HG03066 (cell line): ENCODE measurements around the gene COL18A1.

Source experiments
- ATAC-seq: cut with Tn5 transposase; IDR thresholded peaks from one replicate; pipeline ENCODE4 v1.9.1; 2021; ENCODE audit warnings: low read depth; ENCODE audit not compliant: unreplicated experiment

The COL18A1 gene

DNA sequence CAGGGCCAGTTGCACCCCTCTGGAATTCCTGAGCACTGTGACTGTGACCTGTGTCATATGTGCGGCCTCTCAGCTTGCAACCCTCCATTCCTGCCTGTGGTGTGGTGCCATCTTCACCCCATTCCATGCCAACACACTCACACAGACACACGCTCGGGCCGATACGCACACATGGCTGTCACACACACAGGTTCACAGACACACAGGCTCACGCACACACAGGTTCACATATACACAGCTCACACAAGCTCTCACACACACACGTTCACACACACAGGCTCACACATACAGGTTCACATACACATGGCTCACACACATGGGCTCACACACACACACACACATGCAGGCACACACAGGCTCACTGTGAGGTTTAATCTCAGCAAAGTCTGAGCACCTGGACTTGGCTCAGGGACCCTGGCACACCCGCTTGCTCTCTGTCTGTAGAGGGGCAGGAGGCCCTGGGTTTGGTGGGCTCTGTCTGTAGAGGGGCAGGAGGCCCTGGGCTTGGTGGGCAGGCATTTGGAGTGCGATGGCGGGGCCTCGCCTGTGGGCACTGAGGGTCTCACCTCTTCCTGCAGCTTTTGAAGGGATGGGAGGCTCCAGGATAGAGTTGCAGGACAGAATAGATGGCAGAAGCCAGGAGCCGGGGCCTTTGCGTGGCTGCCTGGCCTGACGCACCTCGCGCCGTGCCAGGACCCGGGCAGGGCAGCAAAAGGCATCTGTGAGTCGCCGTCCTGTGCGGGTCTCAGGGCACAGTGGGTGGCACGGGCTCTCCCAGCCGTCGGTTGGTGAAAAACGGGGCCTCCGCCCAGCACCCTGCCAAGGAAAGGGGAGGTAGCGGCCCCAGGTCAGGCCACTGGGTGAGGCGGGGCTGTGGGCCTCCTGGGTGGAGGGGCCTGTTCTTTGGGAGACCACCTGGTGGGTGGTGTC is 17.1 kb downstream of the COL18A1 start:
- no peak for ATAC-seq

DNA sequence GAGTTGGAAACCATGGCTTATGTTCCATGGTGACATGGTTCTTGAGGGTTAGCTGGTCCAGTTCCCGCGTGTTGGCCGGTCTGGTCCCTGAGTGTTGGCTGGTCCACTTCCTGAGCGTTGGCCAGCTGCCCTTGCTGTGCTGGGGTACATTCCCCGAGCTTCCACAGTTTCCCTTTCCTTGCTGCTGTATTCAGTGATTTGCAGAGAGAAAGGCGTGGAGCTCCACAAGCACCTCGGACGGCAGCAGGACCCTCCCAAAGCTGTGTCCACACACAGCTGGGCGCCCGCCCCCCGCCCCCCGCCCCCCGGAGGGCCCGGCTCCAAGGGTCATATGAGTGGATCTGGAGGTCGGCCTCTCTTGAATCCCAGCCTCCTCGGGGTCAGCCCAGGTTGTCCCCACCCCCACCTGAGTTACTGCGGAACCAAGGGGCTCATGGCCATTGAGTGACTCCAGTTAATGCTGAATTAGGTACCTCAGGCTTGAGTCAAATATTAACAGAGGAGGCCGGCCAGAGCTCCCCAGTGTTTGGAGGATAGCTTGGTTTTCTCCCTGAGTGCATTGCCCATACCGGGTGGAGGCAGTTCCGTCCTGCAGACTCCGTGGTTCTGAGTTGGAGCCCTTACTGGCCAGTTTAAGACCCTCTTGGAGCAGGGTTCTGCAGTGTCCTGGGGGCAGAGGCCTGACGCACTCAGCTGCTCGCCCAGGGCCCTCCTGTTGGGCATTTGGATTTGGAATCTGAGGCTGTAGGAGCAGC is 18.4 kb downstream of the COL18A1 start:
- ATAC-seq, result no peak

DNA sequence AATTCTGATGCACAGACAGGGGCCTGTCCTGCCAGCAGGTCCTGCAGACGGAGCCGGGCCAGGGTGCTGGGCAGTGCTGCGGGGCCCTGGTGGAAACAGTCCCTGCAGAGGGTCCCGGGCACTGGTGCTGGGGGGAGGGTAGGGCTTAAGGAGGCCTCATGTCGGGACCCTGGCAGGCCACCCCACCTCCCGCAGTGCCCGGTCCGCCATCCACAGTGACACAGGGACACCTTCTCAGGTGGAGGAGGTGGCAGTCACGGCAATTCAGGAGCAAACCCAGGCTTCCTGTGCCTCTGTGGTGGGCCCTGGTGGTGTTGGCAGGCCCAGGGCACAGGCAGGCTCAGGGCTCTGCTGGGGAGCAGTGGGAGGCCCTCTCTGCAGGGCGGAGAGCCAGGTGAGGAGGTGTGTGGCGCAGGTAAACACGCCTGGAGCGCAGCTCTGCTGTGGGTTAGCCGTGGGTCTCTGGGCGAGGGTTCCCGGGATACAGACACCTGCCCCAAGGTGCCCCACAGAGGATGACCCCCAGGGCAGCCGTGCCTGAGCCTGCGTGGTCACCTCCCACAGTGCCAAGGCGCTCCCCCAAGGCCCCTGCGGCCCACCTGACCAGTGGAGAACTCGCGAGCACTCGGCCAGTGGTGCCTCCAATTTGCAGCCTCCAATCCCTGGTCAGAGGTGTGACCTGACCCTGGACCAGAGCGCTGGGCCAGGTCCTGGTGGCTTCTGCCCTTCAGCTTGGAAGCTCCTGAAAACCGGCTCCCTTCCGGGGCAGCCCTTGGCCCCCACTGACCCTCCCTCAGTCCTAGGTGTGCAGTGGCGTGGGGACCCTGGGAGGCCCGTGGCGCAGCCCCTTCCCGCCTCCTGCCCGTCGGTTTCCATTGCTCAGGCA is 19.2 kb downstream of the COL18A1 start:
- ATAC-seq, result no peak

GRCh38 chr21:45424854-45425795 is 20.2 kb downstream of the COL18A1 start:
- ATAC-seq, result no peak

DNA sequence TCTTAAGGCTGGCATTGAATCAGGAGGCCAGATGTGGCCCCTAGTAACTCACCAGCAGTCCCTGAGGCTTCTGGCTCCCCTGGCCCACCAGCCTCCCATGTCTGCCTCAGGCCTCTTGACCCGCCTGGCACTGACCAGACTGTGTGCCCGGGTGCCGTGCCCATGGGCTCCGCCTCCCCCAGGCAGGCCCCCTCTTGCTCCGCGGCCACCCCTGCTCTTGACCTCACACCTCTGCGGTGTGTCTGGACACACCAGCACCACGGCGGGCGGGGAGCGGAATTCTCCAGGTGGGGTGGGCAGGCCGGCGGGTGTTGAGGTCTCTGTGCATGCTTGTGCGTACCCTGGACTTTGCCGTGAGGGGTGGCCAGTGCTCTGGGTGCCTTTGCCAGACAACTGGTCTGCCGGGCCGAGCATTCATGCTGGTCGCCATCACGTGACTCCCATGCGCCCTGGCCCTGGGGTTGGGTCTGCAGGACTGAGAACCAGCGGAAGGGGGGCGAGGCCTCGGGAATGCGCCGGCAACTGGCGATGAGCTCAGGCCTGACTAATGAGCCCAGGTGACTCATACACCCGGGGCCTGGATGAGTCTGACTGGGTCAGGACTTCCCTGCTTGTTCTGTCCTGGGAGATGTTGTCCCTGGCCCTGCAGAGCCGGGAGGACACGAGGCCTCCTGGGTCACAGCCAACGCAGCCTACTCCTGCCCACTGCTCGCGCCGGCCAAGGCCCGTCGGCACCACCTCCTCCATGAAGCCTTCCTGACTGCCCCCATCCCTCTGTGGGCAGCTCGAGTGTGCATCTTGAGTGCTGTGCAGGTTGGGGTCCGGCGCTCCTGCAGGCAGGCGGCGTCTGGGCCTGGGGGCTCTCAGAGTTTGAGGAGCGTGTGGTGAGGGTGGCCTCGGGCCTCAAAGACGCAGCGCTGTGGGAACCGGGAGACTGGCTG is 22.6 kb downstream of the COL18A1 start:
- ATAC-seq, result no peak

DNA sequence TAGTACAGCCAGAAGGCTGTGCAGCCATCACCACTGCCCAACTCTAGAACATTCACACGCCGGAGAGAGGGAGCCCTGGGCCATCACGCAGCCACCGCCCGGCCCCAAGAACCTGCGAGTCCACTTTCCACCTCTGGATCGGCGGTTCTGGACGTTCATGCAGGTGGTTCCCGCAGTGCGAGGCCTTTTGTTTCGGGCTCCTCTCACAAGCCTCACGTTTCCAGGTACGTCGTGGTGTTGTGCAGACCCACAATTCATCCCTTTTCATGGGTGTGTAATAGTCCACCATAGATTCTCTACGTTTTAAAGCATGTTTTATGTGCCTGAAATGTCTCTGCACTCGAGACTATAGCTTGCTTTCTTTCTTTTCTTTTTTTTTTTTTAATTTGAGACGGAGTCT is 23.6 kb downstream of the COL18A1 start:
- no peak for ATAC-seq

- no peak for ATAC-seq
Observed at GRCh38 chr21:45429221-45430175, 24.5 kb downstream of the COL18A1 start.

- ATAC-seq, result no peak
Observed at GRCh38 chr21:45430521-45431501, 25.8 kb downstream of the COL18A1 start.

DNA sequence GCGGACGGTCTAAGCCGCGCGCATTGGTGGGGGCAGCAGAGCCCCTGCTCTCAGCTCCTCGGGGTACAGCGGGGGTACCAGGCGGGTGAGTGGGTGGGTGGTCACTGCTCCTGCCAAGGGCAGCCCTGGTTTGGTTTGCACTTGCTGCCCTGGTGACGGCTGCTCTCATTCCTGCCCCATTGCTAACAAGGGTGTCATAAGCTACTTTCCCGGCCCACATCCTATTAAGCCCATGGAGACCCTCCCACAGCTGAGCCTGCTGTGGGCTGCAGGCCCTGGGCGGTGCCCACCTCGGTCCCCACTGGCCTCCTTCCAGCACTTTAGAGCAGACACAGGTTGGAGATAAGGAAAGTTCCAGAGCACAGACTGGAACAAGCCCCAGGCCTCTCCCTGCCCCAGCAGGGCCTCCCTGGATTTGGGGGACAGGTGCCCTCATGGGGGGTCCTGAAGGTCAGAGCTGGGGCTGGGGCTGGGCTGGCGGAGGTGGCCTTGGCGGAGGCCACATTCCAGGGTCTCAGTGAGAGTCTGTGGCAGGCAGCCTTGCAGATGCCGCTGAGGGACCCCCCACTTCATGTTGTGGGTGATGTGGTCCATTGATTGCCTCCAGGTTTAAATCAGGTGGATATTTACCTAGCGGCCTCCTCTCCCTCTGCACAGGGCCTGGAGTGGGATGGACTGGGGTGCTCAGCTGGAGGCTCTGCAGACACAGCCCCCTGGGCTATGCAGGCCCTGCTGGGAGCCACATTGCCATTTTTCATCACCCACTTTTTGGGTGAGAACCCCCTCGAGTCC is 27.0 kb downstream of the COL18A1 start:
- no peak for ATAC-seq

DNA sequence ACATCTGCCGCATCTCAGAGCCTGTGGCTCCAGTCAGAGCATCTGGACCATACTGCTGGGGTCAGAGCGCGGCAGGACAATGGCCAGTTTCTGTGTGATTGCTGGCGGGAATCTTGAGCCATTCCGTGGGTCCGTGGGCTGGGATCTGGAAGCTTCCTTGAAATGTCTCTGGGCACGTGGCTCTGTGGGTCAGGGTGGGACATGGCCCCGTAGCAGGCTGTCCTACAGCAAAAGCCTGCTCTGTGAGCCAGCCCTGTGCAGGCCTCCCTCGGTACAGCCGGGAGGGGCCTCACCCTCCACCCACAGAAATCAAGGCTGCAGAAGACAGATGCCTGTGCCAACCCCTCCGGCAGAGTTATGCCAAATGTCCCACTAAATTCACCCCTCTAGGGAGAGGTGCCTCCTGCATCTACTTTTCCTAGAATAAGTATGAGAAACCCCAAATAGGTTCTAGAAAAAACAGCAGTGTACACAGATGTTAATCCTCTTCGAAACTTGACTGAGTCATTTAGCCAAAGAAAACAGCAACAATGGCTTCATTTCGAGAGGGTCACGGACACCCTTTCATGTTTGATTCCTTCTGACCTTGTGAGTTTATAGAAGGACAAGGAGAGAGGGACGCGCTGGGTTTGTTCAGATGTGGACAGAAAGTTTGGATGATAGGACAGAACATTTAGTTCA is 27.8 kb downstream of the COL18A1 start:
- no peak for ATAC-seq

DNA sequence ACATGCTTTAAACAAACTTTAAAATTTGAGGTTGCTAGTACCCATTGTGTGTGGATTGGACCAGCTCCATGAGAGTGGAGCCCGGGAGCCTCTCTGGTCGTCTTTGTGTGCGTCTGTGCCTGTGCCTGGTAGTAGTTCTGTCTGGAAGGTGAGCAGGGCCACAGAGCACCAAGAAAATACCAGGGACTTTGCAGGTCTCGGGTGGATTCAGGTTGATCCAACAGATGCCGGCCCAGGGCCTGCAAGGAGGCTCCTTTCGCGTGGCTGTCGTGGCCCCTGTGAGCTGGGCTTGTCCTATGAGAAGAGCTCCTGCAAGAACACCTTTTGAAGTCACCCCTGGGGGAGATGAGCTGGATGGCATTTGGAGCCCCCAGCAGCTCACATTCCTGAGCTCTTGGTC is 28.3 kb downstream of the COL18A1 start:
- ATAC-seq, result no peak

DNA sequence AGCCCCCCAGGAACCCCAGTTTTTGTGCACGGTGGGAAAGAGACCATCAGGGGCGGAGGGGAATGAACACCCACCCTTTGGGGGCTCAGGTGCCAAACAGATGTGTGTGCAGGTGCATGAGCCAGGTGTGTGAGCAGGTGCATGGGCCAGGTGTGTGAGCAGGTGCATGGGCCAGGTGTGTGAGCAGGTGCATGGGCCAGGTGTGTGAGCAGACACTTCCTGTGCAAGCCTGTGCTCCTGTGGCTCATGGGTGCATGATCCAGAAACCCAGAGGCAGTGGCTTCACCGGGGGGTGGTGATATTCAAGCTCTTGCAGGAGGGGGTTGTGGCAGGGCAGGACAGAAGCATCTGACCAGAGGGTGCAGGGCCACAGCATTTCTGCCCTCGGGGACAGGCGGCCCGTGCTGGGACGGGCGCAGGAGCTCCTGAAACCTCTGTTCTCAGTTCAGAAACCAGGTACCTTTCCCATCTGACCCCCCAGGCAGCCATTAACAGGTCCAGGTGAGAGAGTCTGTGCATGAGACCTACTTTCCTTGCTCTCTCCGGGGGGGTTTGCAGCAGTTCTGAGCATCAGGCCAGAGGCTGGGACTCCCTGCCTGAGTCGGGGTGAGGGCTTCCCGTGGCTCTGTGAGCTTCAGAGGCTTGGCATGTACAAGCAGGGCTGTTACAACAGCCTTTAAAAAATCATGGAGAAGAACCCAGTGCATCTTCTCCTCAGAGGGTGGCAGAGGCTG is 29.1 kb downstream of the COL18A1 start:
- no peak for ATAC-seq

DNA sequence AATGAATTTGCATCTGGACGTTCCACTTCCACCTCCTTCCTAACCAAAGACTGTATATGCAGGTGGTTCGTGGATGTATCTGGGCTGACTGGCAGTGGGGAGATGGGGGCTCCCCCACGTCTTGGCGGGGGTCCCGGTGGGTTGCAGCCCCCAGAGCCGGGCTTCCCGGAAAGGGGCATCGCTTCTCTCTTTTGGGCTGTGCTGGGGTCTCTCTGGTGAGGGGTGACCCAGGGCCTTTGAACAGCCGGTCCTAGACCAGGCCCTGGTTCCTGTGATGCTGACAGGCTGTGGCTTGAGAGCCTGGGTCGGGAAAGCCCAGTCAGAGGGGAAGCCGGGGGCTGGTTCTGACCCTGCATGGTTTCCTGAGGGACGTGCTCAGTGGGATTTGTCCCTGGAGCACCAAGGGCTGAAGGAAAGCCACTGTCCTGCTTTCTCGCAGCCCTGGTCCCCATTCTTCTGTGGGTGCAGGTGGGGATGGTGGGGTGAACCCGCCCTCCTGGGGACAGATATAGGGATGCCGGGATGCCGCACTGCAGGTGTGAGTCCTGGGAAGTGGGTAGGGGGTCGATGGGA is 29.8 kb downstream of the COL18A1 start:
- ATAC-seq, result no peak

- ATAC-seq, result no peak
Observed at GRCh38 chr21:45435405-45435981, 30.5 kb downstream of the COL18A1 start.
